ENCODE measurements around the gene CFAP299.

The CFAP299 gene

GRCh38 chr4:80463509-80463908, 128.0 kb downstream of the CFAP299 start:
- no peak for FAIRE-seq
- no peak for TF ChIP-seq CTCF (IDR thresholded peaks at IDR 0.05; ENCODE audit: insufficient read depth, missing control alignments)
- no peak for DNase-seq (ENCODE audit: insufficient read length, low spot score)

GRCh38 chr4:80465238-80465637, 129.7 kb downstream of the CFAP299 start:
- no peak for TF ChIP-seq CTCF (IDR thresholded peaks at IDR 0.05; ENCODE audit: insufficient read depth, missing control alignments)
- no peak for FAIRE-seq

GRCh38 chr4:80465736-80466135, 130.2 kb downstream of the CFAP299 start:
- no peak for DNase-seq (ENCODE audit: insufficient read length, low spot score)
- TF ChIP-seq CTCF (IDR thresholded peaks at IDR 0.05; ENCODE audit: insufficient read depth, missing control alignments), result no peak
- FAIRE-seq, result no peak

More at GRCh38 chr4:80465238-80465637, 129.7 kb downstream of the CFAP299 start:
- DNase-seq (ENCODE audit: insufficient read length, low spot score), result no peak

GRCh38 chr4:80466618-80467017, 131.1 kb downstream of the CFAP299 start:
- TF ChIP-seq CTCF (IDR thresholded peaks at IDR 0.05; ENCODE audit: insufficient read depth, missing control alignments), result no peak
- DNase-seq (ENCODE audit: insufficient read length, low spot score), result no peak
- FAIRE-seq, result no peak

DNA sequence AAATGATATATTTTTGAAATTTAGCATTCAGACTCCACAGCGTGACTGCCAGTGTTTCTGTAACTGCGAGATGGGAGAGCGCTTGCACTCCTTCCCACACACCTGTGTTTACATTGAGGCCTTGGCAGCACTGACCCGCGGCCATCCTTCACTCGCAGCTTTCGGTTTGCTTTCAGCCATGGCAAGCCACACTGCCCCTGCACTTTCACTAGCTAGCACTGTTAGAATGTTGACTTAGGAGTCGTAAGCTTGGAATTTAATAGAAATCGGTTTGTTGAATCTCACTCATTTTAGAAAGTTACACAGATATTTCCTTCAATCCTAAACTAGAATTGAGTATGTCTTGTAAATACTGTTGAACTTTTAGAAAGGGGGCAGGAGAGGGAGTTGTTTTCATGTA, 136.2 kb downstream of the CFAP299 start:
- DNase-seq (ENCODE audit: insufficient read length, low spot score) (no peak), FAIRE-seq (no peak)

DNA sequence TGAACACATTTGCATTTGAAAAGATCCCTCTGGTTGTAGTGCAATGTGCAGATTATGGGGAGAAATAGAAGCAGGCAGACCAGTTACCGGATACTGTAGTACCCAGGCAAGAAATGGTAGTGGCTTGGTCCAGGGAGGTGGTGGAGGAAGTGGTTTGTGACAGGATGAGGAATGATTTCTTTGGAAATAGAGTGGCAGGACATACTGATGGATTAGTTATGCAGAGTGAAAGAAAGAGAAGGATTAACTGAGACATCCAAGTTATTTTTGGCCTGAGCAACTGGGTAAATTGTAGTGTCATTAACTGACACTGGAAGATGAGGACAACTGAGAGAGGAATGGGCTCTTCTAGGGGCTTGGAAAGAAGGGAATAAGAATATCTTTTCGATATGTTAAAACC, 139.7 kb downstream of the CFAP299 start:
- FAIRE-seq, result no peak
- DNase-seq (ENCODE audit: insufficient read length, low spot score), result no peak
- TF ChIP-seq CTCF (IDR thresholded peaks at IDR 0.05; ENCODE audit: insufficient read depth, missing control alignments), result no peak

More for the DNA sequence above, 136.2 kb downstream of the CFAP299 start:
- no peak for TF ChIP-seq CTCF (IDR thresholded peaks at IDR 0.05; ENCODE audit: insufficient read depth, missing control alignments)

DNA sequence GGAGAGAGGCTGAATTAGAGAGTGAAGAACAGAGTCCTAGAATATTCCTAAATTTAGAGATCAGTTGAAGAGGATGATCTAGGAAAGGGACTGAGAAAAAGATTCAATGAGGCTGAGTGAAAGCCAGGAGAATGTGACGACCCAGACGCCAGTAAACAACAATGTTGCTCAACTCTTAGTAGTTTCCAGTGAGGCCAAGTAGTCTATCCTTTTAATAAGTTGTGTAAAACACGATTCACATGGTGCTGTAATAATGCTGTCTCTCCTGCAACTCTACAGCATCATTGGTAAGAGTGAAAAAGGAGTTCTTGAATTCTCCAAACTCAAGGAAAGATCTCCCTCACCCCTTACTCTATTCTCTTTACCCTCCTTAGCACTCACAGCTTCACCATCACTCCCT, 140.3 kb downstream of the CFAP299 start:
- DNase-seq (ENCODE audit: insufficient read length, low spot score) (no peak), FAIRE-seq (no peak)
- TF ChIP-seq CTCF (IDR thresholded peaks at IDR 0.05; ENCODE audit: insufficient read depth, missing control alignments), result no peak

Measured in D721Med (cell line).